Measurements from ENCODE around the gene POLG2. TPM values are rescaled to one million over a fixed set of nuclear protein-coding genes. Genes with fewer than 3 reads are reported as not detected.
"Not testable (repeated sequence)": the region's sequence is repeated elsewhere in the genome, so short reads cannot be mapped to it uniquely, and the experiment has no call there.

Gene POLG2
- polyA plus RNA-seq, 1 experiment: 9.2 TPM

- Histone ChIP-seq H3K27ac (ENCODE audit: low read depth, low read length) (no peak overlapping the region), H3K9me3 (ENCODE audit: control insufficient read depth, insufficient read depth, low read length) (no peaks in the 10 kb centered on the region), H3K27me3 (ENCODE audit: control insufficient read depth, insufficient read depth, low read length) (no peaks in the 10 kb centered on the region), H3K4me3 (ENCODE audit: low read depth, low read length) (no peak overlapping the region)
- DNase-seq (ENCODE audit: low read depth, low spot score): no peak
- ChIA-PET CTCF (interaction anchor here (0.6 to 11.8 kb wide), 4 partner anchors 8 to 279 kb away, joined by 3 to 236 read pairs (median 3); no protein-coding TSS in a partner anchor), POLR2A (interaction anchor here (0.6 kb wide), 2 partner anchors 53 to 59 kb away, joined by 3 to 4 read pairs; no protein-coding TSS in a partner anchor)
- TF ChIP-seq, protein P1, sequence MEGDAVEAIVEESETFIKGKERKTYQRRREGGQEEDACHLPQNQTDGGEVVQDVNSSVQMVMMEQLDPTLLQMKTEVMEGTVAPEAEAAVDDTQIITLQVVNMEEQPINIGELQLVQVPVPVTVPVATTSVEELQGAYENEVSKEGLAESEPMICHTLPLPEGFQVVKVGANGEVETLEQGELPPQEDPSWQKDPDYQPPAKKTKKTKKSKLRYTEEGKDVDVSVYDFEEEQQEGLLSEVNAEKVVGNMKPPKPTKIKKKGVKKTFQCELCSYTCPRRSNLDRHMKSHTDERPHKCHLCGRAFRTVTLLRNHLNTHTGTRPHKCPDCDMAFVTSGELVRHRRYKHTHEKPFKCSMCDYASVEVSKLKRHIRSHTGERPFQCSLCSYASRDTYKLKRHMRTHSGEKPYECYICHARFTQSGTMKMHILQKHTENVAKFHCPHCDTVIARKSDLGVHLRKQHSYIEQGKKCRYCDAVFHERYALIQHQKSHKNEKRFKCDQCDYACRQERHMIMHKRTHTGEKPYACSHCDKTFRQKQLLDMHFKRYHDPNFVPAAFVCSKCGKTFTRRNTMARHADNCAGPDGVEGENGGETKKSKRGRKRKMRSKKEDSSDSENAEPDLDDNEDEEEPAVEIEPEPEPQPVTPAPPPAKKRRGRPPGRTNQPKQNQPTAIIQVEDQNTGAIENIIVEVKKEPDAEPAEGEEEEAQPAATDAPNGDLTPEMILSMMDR (IDR thresholded peaks at IDR 0.05; ENCODE audit: low read depth, low read length): no peak
These were observed 1.7 kb upstream of the POLG2 start for GRCh38 chr17:64498308-64499203.

DNA sequence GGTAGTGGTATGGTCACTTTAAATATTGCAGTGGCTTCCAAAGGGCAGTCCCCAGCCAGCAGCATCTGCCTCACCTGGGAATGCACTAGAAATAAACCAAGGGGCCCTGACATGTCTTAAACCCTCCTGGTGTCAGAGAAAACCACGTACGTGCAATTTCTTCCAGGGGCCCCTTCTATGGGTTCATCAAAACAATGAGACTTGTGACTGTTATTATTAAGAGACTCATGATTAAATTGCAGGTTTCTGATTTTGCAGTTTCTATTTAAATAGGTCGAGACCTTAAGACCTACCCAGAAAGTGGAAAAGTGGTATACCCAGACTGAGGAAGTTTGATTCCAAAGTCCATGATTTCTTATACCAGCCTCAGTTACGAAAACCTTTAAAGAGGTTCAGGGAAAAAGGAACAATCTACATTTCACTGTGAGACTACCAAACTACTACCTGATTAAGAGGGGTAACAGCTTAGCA is 746 bp upstream of the POLG2 start:
- H3K4me3 ChIP-seq (ENCODE audit: low read depth, low read length): peak overlapping the region; percentile 86

DNA sequence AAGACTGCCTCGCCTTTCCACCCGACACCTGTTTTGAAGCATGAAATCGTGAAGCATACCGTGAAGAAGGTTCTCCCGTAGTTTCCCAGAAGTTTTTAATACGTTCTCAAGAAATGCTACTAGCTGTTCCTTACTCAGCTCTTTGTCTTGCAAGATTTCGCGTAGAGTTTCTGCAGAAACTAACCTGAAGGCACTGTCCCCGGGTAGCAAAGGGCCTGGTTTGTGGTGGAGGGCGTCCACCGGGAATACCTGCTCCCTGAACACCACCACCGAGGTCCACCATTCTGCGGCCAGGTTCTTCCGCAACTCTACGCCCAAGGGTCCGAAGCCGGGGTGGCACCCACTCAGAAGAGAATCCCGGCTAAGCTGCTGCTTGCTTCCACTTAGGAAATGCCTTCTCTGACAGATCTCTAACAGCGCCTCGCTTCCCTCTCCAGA is 487 bp downstream of the POLG2 start:
- no peaks in the 10 kb centered on the region for H3K27me3 ChIP-seq (ENCODE audit: control insufficient read depth, insufficient read depth, low read length)
- peak overlapping the region; percentile 86 for H3K4me3 ChIP-seq (ENCODE audit: low read depth, low read length)
- TF ChIP-seq, protein P1 (IDR thresholded peaks at IDR 0.05; ENCODE audit: low read depth, low read length): no peak
- POLR2A ChIA-PET: interaction anchor here (0.5 to 2.3 kb wide), 6 partner anchors 9 to 155 kb away, joined by 3 to 77 read pairs (median 3); partner anchors contain the start of genes CEP95 and DDX5
- peak overlapping the region; percentile 41 for H3K27ac ChIP-seq (ENCODE audit: low read depth, low read length)
- no peak for DNase-seq (ENCODE audit: low read depth, low spot score)
- no peaks in the 10 kb centered on the region for H3K9me3 ChIP-seq (ENCODE audit: control insufficient read depth, insufficient read depth, low read length)
- CTCF ChIA-PET: interaction anchor here (0.6 to 11.8 kb wide), 3 partner anchors 77 to 240 kb away, joined by 3 to 236 read pairs (median 7); no protein-coding TSS in a partner anchor

More for the DNA sequence above, 746 bp upstream of the POLG2 start:
- TF ChIP-seq, protein P1 (IDR thresholded peaks at IDR 0.05; ENCODE audit: low read depth, low read length): no peak; the same call in 1 of the 2 replicates
- H3K27me3 ChIP-seq (ENCODE audit: control insufficient read depth, insufficient read depth, low read length): no peaks in the 10 kb centered on the region
- peak overlapping the region; percentile 81 for H3K27ac ChIP-seq (ENCODE audit: low read depth, low read length)
- no peak for DNase-seq (ENCODE audit: low read depth, low spot score)
- POLR2A ChIA-PET: interaction anchor here (0.8 to 2.3 kb wide), 3 partner anchors 8 to 76 kb away, joined by 3 to 77 read pairs (median 3); partner anchors contain the start of genes CEP95 and DDX5
- CTCF ChIA-PET: interaction anchor here (11.8 kb wide), 1 partner anchor 78 kb away, joined by 236 read pairs; no protein-coding TSS in a partner anchor
- H3K9me3 ChIP-seq (ENCODE audit: control insufficient read depth, insufficient read depth, low read length): no peaks in the 10 kb centered on the region

DNA sequence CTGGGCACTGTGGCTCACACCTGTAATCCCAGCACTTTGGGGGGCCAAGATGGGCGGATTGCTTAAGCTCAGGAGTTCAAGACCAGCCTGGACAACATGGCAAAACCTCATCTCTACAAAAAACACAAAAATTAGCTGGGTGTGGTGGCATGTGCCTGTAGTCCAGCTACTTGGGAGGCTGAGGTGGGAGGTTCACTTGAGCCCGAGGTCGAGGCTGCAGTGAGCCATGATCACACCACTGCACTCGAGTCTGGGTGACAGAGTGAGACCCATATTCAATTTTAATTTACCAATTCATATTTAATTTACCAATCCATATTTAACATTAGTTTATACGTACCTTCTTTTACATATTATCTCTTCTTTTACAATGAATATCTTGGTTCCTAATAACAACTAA is 1.6 kb downstream of the POLG2 start:
- POLR2A ChIA-PET: interaction anchor here (1.0 to 1.1 kb wide), 2 partner anchors 9 to 10 kb away, joined by 3 read pairs; no protein-coding TSS in a partner anchor

GRCh38 chr17:64494121-64494520 is 2.7 kb downstream of the POLG2 start:
- DNase-seq (ENCODE audit: low read depth, low spot score): no peak
- H3K27me3 ChIP-seq (ENCODE audit: control insufficient read depth, insufficient read depth, low read length): no peaks in the 10 kb centered on the region
- no peak overlapping the region for H3K27ac ChIP-seq (ENCODE audit: low read depth, low read length)
- H3K9me3 ChIP-seq (ENCODE audit: control insufficient read depth, insufficient read depth, low read length): no peaks in the 10 kb centered on the region
- ChIA-PET CTCF (interaction anchor here (0.6 to 11.8 kb wide), 3 partner anchors 65 to 188 kb away, joined by 3 to 236 read pairs (median 3); no protein-coding TSS in a partner anchor), POLR2A (no interaction called here)
- H3K4me3 ChIP-seq (ENCODE audit: low read depth, low read length): no peak overlapping the region
- TF ChIP-seq, protein P1 (IDR thresholded peaks at IDR 0.05; ENCODE audit: low read depth, low read length): no peak

More for the DNA sequence above, 1.6 kb downstream of the POLG2 start:
- DNase-seq (ENCODE audit: low read depth, low spot score); H3K9me3 ChIP-seq (ENCODE audit: control insufficient read depth, insufficient read depth, low read length); H3K27me3 ChIP-seq (ENCODE audit: control insufficient read depth, insufficient read depth, low read length); H3K4me3 ChIP-seq (ENCODE audit: low read depth, low read length); H3K27ac ChIP-seq (ENCODE audit: low read depth, low read length): not testable (repeated sequence)
- CTCF ChIA-PET: interaction anchor here (0.6 to 11.8 kb wide), 2 partner anchors 76 to 99 kb away, joined by 5 to 236 read pairs; no protein-coding TSS in a partner anchor
